GM18861 (cell line): Measurements from ENCODE around the gene ZNF576.
A peak's percentile ranks its signal among the peaks of the same experiment; 100 is the strongest.
"Not testable (repeated sequence)": the region's sequence is repeated elsewhere in the genome, so short reads cannot be mapped to it uniquely, and the experiment has no call there.

Experiments
- ATAC-seq: cut with Tn5 transposase; IDR thresholded peaks from one replicate; pipeline ENCODE4 v1.9.1; 2021; ENCODE audit not compliant: unreplicated experiment

The ZNF576 gene

DNA sequence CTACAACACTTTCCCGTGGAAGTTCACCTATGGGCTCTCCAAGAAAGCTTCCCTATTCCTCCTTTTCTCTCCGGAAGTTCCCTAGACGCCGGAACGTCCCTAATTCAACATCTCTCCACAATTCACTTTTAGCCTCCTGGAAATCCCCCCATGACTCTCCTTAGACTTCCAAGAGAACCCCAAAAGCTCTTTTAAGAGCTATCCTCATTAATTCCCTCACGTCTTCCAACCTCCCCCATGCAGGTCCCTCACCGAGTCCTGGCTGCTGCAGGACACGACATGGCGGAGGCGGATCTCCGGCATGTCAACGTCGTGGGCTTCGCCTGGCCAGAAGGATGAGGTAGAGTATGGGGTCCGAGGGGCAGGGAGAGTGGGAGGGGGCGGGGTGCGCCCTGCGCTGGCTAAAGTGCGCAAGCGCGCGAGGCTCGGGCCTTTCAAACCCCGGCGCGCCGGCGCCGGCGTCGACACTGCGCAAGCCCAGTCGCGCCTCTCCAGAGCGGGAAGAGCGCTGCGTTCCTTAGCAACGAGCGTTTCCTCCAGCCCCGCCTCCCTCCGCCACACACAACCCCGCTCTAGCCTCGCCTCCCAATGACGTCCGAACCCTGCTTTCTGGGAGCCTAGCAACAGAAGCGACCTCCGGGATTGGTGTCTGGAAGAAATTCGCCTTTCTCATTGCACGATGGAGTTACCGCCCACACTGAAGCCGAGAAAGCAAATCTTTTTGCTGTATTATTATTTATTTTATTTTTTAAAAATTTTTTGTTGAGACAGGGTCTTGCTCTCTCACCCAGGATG lies 21.0 kb upstream of the ZNF576 start, which contains the start of the genes PINLYP and XRCC1:
PINLYP (plus strand) TSS at position 646 of the 795 bp plus-strand sequence. CDS start 1,391 bp downstream, outside the sequence.
XRCC1 (minus strand) TSS at position 372 of the 795 bp plus-strand sequence; CDS start at position 303, 69 bp downstream.
- ATAC-seq, result peak; percentile 89

DNA sequence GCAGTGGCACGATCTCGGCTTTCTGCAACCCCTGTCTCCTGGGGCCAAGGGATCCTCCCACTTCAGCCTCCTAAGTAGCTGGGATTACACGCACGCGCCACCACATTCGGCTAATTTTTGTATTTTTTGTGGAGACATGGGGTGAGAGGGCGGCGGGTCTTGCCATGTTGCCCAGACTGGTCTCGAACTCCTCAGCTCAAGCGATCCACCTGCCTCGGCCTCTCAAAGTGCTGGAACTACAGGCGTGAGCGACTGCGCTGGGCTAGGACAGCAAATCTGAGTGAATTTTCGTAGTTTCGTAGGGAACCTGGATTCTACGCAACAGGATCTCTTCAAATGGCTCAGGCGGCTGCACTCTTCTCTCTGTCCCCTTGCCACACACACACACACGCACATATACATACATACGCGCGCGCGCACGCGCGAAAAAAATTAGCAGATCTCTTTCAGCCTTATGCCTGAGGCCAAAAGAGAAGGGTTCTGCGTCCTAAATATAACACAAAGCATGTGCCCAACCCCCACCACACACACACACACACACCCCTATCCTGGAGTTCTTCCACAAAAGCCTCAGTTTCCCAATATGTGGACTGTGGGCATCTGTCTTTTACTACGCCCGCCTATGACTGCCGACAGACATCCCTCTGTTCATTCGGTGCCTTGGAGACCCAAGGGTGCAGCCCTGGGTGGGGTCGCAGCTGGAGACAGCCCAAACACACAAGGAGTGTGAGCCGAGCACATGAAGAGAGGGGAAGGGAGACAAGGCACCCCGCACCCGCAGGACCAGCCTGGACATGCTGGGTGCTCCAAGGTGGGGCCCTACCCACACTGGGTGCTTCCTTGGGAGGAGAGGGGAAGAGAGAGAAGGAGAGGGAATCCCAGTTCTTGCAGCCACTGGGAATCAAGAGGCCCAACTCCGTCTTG lies 20.2 kb upstream of the ZNF576 start:
- ATAC-seq, result no peak

DNA sequence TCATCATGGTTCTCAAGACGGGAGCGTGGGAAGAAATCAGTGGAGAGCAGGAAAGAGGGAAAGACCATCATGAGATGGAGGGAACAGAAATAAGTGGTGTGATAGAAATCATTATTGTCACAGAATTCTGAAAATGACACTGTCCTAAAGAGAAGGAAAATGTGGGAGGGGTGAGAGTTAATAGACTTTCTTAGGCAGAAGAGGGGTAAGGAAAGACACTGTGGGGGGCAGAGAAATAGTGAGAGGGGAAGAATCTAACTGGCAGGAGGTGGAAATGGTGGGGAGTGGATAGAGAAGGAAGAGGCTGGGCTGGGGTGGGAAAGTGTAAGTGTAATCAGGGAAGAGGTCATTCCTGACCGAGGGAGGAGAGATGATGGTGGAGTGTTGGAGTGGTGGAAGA lies 17.6 kb upstream of the ZNF576 start:
- no peak for ATAC-seq

DNA sequence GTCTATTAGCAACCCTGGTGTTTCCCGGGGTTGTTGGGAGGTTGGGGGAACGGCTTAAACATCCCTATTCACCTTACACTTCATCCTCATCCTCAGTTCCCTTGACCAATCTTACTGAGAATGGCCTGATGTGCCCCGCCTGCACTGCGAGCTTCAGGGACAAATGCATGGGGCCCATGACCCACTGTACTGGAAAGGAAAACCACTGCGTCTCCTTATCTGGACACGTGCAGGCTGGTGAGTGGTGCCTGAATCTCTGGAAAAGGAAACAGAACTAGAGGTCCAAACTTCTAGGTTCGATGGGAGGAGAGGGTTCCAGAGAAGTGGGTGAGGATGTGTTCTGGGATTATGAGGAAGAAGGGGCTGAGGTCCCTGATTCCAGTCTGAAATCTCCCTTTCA lies 14.9 kb upstream of the ZNF576 start:
- ATAC-seq, result no peak

DNA sequence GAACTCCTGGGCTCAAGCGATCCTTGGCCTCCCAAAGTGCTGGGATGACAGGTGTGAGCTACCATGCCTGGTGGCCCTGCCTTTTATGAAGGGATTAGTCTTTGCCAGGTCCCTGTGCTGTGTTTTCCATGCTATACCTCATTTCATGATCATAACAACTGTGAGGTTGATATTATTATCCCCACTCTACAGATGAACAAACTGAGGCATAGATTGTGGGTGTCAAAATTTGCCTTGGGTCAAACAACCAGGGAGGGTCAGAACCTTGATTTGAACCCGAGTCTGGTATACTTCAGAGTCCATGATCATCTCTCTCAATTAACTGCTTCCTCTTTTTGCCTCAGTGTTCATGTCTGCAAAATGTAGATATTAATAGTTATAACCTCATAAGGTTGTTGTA lies 13.9 kb upstream of the ZNF576 start:
- ATAC-seq, result no peak

DNA sequence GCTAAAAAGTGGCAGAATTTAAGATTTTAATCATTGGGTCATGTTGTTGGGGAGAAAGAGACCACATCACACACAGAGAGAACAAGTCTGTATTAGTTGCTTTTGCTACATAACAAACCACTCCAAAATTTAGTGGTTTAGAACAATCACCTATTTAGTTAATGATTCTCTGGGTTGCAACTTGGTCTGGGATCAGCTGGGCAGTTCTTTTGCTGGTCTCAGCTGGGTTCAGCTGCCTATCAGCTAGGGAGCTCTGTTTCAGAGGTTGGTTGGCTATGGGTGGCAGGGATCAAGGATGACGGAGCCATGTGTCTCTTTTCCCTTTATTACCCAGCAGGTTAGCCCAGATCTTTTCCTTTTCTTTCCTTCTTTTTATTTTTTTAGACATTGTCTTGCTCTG lies 11.9 kb upstream of the ZNF576 start:
- ATAC-seq, result peak; percentile 44

GRCh38 chr19:43586346-43586745 lies 10.0 kb upstream of the ZNF576 start:
- no peak for ATAC-seq

- not testable (repeated sequence) for ATAC-seq
Measured at GRCh38 chr19:43587029-43587428, 9.4 kb upstream of the ZNF576 start.

DNA sequence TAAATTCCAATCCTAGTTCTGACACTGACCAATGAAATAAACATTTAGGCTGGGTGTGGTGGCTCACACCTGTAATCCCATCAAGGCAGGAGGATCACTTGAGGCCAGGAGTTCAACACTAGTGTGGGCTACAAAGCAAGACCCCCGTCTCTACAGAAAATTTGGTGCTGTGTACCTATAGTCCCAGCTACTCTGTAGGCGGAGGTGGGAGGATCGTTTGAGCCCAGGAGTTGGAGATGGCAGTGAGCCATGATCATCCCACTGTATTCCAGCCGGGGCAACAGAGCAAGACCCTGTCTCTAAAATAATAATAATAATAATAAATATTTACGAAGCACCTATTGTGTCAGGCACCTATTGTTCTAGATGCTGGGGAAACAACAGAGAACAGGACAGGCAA lies 7.1 kb upstream of the ZNF576 start:
- no peak for ATAC-seq

GRCh38 chr19:43589678-43590077 lies 6.7 kb upstream of the ZNF576 start:
- no peak for ATAC-seq

- ATAC-seq, result no peak
Measured at GRCh38 chr19:43591904-43592772, 4.3 kb upstream of the ZNF576 start.

GRCh38 chr19:43592800-43593350 lies 3.5 kb upstream of the ZNF576 start:
- no peak for ATAC-seq

- ATAC-seq, result no peak
Measured at GRCh38 chr19:43594081-43594697, 2.2 kb upstream of the ZNF576 start.

- no peak for ATAC-seq
Measured at GRCh38 chr19:43594710-43595604, 1.4 kb upstream of the ZNF576 start.

- ATAC-seq, result no peak
Measured at GRCh38 chr19:43595605-43595998, 793 bp upstream of the ZNF576 start.

- no peak for ATAC-seq
Measured at GRCh38 chr19:43596842-43597461, 557 bp downstream of the ZNF576 start.

- no peak for ATAC-seq
Measured at GRCh38 chr19:43597876-43598275, 1.5 kb downstream of the ZNF576 start.

DNA sequence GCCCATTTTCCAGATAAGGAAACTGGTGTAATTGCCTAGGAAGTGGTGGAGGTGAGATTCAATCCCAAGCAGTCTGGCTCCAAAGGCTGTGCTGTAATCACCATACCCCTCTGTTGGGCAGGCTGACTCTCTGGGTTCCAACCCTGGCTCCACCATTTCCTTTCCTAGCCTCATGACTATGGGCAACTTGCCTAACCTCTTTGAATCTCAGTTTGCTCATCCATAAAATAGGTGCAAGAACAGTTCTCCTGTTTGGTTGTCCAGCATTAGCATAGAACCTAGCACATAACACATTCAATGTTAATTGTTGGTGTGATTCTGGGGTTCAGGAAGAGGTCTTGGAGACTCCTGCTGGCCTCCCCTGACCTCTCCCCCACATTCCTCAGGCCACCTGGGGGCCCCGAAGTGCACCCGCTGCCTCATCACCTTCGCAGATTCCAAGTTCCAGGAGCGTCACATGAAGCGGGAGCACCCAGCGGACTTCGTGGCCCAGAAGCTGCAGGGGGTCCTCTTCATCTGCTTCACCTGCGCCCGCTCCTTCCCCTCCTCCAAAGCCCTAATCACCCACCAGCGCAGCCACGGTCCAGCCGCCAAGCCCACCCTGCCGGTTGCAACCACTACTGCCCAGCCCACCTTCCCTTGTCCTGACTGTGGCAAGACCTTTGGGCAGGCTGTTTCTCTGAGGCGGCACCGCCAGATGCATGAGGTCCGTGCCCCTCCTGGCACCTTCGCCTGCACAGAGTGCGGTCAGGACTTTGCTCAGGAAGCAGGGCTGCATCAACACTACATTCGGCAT lies 2.2 kb downstream of the ZNF576 start:
- no peak for ATAC-seq
